Stomach (tissue), 4 donors: ENCODE measurements around the gene CCL3.

Experiments
- POLR2A ChIP-seq, 4 donors: fragments of 450-650 bp; IDR thresholded peaks; one replicate each; pipeline ENCODE4 v1.6.1; 2016; ENCODE audit warnings: antibody characterized with exemption in 4 of 4, control low read depth in 2 of 4, mild to moderate bottlenecking in 1 of 4, moderate library complexity in 1 of 4
- POLR2AphosphoS5 ChIP-seq, 3 donors: sonication (generic); formaldehyde crosslinking; IDR thresholded peaks; one replicate each; pipeline ENCODE4 v1.6.1; 2016; ENCODE audit warnings: antibody characterized with exemption in 3 of 3
- TF ChIP-seq, protein P1 (sequence below), 7 experiments: fragments of 450-650 bp in 4 of 7; fragments of 200-600 bp in 3 of 7; sonication (generic) in 3 of 7; IDR thresholded peaks; one replicate each; pipeline ENCODE4 v1.5.1; 2016 to 2019; ENCODE audit warnings: antibody characterized with exemption in 7 of 7, control low read depth in 2 of 7, mild to moderate bottlenecking in 1 of 7

GRCh38 chr17:36095992-36096391, 6.0 kb upstream of the CCL3 start:
- TF ChIP-seq, protein P1, sequence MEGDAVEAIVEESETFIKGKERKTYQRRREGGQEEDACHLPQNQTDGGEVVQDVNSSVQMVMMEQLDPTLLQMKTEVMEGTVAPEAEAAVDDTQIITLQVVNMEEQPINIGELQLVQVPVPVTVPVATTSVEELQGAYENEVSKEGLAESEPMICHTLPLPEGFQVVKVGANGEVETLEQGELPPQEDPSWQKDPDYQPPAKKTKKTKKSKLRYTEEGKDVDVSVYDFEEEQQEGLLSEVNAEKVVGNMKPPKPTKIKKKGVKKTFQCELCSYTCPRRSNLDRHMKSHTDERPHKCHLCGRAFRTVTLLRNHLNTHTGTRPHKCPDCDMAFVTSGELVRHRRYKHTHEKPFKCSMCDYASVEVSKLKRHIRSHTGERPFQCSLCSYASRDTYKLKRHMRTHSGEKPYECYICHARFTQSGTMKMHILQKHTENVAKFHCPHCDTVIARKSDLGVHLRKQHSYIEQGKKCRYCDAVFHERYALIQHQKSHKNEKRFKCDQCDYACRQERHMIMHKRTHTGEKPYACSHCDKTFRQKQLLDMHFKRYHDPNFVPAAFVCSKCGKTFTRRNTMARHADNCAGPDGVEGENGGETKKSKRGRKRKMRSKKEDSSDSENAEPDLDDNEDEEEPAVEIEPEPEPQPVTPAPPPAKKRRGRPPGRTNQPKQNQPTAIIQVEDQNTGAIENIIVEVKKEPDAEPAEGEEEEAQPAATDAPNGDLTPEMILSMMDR (IDR thresholded peaks at IDR 0.05): no peak
- TF ChIP-seq POLR2AphosphoS5 (IDR thresholded peaks at IDR 0.05): no peak
- TF ChIP-seq POLR2A (IDR thresholded peaks at IDR 0.05): no peak
